Measurements from ENCODE around the gene ZBTB17. TPM values are rescaled to one million over a fixed set of nuclear protein-coding genes. Genes with fewer than 3 reads are reported as not detected.

ZBTB17 gene
- total and polyA plus RNA-seq, 9 donors, result 3.7 to 45.7 (median 29.8) TPM

DNA sequence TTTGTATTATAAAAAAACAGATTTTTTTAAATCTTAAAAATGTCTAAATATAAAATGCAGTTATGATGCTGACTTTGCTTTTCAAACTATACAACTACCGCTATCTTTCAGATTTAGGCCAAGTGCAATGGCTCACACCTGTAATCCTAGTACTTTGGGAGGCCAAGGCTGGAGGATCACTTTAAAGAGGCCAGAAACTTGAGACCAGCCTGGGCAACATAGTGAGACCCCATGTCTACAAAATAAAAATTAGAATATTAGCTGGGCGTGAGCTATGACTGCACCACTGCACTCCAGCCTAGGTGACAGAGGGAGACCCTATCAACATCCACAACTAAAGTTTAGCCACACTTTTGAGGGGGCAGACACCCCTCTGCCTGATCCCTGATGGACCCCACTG is 20.3 kb downstream of the ZBTB17 start:
- TF ChIP-seq EP300 (IDR thresholded peaks at IDR 0.05) (no peak), CTCF (IDR thresholded peaks at IDR 0.05) (no peak), POLR2A (IDR thresholded peaks at IDR 0.05) (no peak)
- H3K36me3 ChIP-seq, result no peaks in the 10 kb centered on the region
- H3K9me3 ChIP-seq, result no peaks in the 10 kb centered on the region
- WGBS, 3 donors, result 94 to 98% (median 98%) methylated on average over 2 of the region's 2 CpGs
- no peaks in the 10 kb centered on the region for H3K27me3 ChIP-seq
- DNase-seq, result no peak
- no peak overlapping the region for H3K4me3 ChIP-seq
- H3K4me1 ChIP-seq (ENCODE audit: insufficient read depth), result peaks cover 21% of the 10 kb centered on the region
- H3K27ac ChIP-seq, result no peak overlapping the region
- intact Hi-C loops (cut with DNase I), result no loop called here

DNA sequence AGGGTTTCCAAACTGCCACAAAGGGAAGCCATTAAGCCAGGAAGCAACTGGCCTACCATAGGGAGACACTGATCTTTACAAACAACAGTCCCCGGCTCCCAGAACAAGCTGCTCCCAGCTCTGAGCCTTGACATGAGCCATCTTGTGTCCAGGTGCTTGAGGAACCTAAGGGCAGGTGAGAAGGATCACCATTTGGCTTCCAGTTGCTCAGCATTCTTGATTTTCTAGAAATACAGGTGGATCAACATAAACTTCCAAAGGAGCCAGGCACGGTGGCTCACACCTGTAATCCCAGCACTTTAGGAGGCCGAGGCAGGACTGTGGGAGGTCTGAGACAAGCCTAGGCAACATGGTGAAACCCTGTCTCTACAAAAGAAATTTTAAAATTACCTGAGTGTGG is 21.6 kb downstream of the ZBTB17 start:
- no peak for DNase-seq
- no peak overlapping the region for H3K27ac ChIP-seq
- H3K36me3 ChIP-seq, result no peaks in the 10 kb centered on the region
- H3K4me1 ChIP-seq (ENCODE audit: insufficient read depth), result peaks cover 28% of the 10 kb centered on the region
- H3K4me3 ChIP-seq, result no peak overlapping the region
- no peaks in the 10 kb centered on the region for H3K27me3 ChIP-seq
- intact Hi-C loops (cut with DNase I), result no loop called here
- no peaks in the 10 kb centered on the region for H3K9me3 ChIP-seq
- TF ChIP-seq POLR2A (IDR thresholded peaks at IDR 0.05), result no peak
- TF ChIP-seq CTCF (IDR thresholded peaks at IDR 0.05), result no peak
- no peak for TF ChIP-seq EP300 (IDR thresholded peaks at IDR 0.05)
- WGBS, 3 donors, result 96 to 100% (median 96%) methylated on average over 3 of the region's 3 CpGs

GRCh38 chr1:15953791-15954241 is 22.1 kb downstream of the ZBTB17 start:
- Histone ChIP-seq H3K4me1 (ENCODE audit: insufficient read depth) (peaks cover 31% of the 10 kb centered on the region), H3K9me3 (no peaks in the 10 kb centered on the region), H3K4me3 (no peak overlapping the region), H3K27ac (no peak overlapping the region), H3K36me3 (no peaks in the 10 kb centered on the region), H3K27me3 (no peaks in the 10 kb centered on the region)
- WGBS, 3 donors, result 67 to 80% (median 75%) methylated on average over 1 of the region's 1 CpG
- DNase-seq, result no peak
- TF ChIP-seq EP300 (IDR thresholded peaks at IDR 0.05) (no peak), CTCF (IDR thresholded peaks at IDR 0.05) (no peak), POLR2A (IDR thresholded peaks at IDR 0.05) (no peak)
- intact Hi-C loops (cut with DNase I), result no loop called here

- WGBS, 3 donors, result 74 to 83% (median 80%) methylated on average over 11 of the region's 11 CpGs
Observed at GRCh38 chr1:15953294-15953771, 22.6 kb downstream of the ZBTB17 start.

More at GRCh38 chr1:15953294-15953771, 22.6 kb downstream of the ZBTB17 start:
- H3K4me1 ChIP-seq (ENCODE audit: insufficient read depth), result peaks cover 33% of the 10 kb centered on the region
- no peaks in the 10 kb centered on the region for H3K27me3 ChIP-seq
- H3K4me3 ChIP-seq, result no peak overlapping the region
- intact Hi-C loops (cut with DNase I), result no loop called here
- TF ChIP-seq POLR2A (IDR thresholded peaks at IDR 0.05), result no peak
- no peak for TF ChIP-seq EP300 (IDR thresholded peaks at IDR 0.05)
- TF ChIP-seq CTCF (IDR thresholded peaks at IDR 0.05), result no peak
- H3K9me3 ChIP-seq, result no peaks in the 10 kb centered on the region
- peak in 1 of 5 donors; percentile 27 for DNase-seq
- H3K36me3 ChIP-seq, result no peaks in the 10 kb centered on the region
- no peak overlapping the region for H3K27ac ChIP-seq
